Stimulated activated CD4-positive, alpha-beta T cell treated with anti-CD3 and anti-CD28 coated beads, Interleukin-2, amount 100 ng/mL, for 4 hours (primary cell): ENCODE measurements around the gene POLD4.
A peak's percentile ranks its signal among the peaks of the same experiment; 100 is the strongest.
"Not testable (repeated sequence)": the region's sequence is repeated elsewhere in the genome, so short reads cannot be mapped to it uniquely, and the experiment has no call there.

Source experiments
- DNase-seq: peaks from one replicate; pipeline ENCODE4 v3.0.0-alpha.2; 2020; ENCODE audit warnings: low read depth

Gene POLD4

GRCh38 chr11:67352546-67353316 lies 615 bp downstream of the POLD4 start:
- DNase-seq = no peak

GRCh38 chr11:67351275-67352005 lies 1.9 kb downstream of the POLD4 start:
- DNase-seq = peak; percentile 48

DNA sequence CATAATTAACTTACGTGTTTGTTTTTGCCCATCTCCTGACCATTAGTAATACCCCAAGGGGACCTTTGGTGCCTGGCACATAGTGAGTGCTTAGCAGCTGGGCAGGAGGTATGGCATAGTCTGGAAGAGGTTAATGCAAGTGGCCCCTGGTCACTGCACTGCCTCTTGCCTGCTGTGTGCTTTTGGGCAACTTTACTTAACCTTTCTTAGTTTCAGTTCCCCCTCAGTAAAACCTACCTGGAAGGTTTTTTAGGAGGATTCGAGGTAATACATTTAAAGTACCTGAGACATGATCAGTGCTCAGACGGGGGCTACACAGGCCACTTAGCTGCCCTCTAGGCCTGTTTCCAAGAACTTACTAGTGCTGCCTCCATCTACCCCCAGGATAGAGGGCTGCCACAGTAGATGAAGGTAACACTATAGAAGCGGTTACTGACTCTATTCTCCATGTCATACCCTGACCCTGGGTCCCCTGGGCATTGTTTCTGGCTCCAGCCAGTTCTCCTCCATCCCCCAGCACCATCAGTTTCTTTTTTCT lies 3.3 kb downstream of the POLD4 start:
- no peak for DNase-seq

GRCh38 chr11:67349457-67349856 lies 3.9 kb downstream of the POLD4 start:
- DNase-seq = no peak

- DNase-seq = no peak
These were observed 4.3 kb downstream of the POLD4 start for GRCh38 chr11:67349036-67349435.

DNA sequence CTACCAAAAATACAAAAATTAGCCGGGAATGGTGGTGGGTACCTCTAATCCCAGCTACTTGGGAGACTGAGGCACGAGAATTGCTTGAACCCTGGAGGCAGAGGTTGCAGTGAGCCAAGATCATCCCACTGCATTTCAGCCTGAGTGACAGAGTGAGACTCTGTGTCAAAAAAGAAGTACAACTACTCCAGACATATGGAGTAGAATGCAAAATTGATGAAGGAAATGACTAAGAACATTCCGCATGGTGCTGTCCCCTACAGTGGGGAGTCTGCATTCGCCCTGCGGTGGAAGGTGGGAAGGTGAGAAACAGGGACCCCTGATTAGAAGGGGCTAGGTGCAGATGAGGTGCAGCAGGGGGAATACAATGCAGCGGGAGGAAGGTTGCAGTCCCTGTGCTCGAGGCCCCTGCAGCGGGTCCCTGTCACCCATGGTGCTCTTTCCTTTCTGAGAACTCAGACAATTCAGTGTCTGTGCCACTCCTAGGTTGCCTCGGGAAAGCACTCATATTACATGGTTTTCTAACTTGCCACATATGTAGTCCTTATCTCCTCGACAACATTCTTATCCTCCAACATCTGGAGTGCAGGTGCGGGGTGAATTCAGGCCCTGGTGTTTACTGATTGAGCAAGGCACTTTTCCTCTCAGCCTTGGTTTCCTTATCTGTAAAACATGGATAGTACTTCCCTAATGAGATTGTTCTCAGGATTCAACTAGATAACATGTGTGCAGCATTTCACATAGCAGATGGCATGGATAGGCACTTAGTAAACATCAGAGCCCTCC lies 5.2 kb downstream of the POLD4 start:
- no peak for DNase-seq

DNA sequence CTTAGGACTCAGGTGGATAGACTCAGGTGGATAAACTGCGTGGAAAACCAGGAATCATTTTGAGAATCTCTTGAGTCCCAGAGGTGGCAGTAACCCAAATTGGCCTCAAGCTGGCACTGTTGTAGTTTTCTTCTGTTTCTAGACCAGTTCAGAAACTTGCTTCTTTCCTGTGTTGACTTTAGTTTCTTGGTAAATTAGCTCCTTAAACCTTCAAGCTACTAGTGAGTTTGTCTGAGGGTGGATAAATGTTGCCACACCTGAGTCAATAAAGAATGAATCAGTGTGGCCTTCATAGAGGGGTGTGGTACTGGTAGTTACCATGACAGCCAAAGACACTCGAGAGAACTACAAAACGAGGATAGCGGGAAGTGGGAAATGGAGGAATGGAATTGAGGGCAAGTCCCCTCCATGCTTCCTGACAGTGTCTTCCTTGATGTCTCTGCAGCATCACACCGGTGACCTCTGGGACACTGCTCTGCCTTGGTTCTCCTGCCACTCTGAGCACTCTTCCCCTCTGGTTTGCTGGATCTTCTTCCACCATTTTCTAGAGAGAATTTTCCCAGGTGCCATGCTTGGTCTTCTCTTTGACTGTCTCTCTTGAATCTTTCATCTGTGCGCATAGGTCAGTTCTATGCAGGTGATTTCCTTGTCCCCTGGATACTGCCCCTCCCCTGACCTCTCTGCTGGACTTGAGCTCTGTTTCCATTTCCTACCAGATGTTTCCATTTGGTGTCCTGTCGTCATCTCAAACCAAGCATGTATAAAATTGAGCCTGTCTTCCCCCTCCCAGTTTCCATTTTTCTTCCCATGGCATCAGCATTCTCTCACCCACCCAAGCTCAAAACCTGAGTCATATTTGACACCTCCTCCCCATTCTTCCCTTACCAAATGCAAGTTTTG lies 7.2 kb downstream of the POLD4 start:
- DNase-seq = no peak

DNA sequence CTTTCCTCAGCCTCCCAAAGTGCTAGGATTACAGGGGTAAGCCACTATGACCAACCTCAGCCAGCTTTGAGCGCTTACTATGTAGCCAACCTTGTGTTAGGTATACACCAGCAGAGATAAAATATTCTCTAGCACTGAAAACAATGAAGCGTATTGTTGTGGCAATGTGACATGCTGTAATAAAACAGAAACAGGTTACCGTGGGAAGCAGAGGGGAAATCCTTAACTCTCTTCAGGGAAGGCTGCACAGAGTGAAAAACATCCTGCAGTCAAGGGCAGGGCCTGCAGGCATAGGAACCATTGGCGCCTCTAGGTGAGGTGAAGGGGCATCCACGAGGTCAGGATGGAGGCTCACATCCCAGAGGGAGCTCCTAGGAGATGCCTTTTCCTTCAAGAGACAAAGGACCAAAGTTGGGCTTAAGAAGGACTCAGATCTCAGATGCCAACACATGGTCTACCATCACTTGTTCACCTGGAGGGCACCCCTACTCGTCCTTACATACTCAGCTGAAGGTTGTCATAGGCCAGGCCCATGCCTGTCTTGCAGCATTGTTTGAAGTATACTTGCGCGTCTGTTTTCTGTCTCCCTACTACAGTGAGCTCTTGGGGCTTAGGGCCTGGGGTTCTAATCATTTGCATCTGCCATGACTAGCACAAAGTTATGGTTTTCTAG lies 8.0 kb downstream of the POLD4 start:
- no peak for DNase-seq

DNA sequence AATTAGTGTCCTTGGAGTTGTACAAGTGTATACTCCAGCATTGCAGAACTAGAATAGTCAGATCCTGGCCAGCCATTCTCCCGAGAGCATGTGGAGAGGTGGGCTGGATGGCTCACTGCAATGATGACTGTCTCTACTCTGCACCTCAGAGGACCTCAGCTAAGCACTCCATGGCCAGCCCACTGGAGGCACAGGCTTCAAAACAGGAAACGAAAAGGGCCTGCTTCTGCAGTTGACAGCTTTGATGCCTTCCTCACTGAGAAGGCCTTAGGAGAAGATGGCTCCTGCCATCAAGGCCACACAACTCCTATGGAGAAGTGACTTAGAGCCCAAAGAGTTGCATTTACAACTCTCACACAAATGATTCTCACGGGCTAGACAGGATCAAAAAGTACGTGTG lies 9.1 kb downstream of the POLD4 start:
- no peak for DNase-seq

- DNase-seq = no peak
These were observed 16.1 kb downstream of the POLD4 start for GRCh38 chr11:67337257-67337656.

DNA sequence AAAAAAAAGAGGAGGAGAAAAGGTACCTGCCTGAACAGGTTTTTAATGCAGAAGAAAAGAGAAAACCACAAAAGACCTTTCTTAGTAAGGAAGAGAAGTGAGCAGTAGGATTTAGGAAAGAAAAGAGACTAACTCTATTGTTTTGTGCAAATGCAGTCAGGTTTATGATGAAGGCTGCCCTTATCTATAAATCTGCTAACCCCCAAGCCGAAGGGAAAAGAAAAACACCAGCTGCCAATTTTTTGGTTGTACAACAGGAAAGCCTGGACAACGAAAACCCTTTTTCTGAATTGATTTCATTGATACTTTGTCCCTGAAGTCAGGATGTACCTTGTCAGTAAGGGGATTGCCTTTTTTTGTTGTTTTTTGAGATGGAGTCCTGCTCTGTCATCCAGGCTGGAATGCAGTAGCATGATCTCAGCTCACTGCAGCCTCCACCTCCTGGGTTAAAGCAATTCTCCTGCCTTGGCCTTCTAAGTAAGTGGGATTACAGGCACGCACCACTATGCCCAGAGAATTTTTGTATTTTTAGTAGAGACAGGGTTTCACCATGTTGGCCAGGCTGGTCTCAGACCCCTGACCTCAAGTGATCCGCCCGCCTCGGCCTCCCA lies 21.2 kb downstream of the POLD4 start:
- no peak for DNase-seq

- DNase-seq = no peak
These were observed 29.8 kb downstream of the POLD4 start for GRCh38 chr11:67323526-67323925.

GRCh38 chr11:67322049-67322448 lies 31.3 kb downstream of the POLD4 start:
- DNase-seq = no peak

DNA sequence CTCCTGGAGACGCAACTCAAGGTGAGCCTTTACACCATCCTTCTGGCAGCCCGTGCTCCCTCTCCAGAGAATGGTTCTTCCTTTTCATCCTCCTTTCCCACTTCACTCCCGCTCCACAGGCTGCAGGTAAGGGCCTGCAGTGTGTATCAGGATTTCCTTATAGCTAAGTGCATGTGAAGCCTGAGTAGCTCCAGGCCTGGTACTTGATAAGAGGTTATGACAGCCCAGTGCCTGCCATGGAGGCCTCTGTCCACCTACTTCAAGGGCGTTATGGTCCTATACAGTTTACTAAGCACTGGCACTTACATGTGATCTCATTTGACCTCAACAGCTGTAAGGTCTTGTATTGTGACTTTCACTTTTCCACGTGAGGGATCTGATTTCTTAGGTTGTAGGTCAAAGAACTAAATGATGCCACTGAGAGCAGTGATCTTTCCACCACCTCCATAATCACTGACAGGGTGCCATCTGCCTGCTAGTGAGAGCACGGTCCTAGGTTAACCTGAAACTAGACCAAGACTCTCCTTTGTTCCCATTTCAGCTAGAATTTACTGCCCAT lies 32.0 kb downstream of the POLD4 start:
- no peak for DNase-seq

DNA sequence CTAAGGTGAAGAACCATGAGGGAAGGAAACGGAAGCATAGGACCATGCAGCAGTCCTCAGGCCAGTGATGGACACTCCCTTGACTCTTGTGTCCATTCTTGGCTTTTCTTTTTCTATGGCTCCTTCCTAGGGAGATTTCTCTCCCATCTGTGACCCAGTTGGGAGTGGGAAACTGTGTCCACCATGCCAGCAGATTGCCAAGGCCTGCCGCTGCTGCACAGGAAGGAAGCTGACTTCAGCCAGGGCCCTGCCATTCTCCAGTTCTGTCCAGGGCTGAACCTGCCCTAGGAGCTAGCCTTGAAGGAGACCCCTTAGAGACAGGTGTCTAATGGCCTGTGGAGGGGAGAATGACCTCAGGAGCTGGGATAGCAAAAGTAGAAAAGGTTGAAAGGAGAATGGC lies 32.7 kb downstream of the POLD4 start:
- DNase-seq = no peak

- no peak for DNase-seq
These were observed 33.3 kb downstream of the POLD4 start for GRCh38 chr11:67320011-67320410.

GRCh38 chr11:67318876-67319275 lies 34.5 kb downstream of the POLD4 start:
- not testable (repeated sequence) for DNase-seq

DNA sequence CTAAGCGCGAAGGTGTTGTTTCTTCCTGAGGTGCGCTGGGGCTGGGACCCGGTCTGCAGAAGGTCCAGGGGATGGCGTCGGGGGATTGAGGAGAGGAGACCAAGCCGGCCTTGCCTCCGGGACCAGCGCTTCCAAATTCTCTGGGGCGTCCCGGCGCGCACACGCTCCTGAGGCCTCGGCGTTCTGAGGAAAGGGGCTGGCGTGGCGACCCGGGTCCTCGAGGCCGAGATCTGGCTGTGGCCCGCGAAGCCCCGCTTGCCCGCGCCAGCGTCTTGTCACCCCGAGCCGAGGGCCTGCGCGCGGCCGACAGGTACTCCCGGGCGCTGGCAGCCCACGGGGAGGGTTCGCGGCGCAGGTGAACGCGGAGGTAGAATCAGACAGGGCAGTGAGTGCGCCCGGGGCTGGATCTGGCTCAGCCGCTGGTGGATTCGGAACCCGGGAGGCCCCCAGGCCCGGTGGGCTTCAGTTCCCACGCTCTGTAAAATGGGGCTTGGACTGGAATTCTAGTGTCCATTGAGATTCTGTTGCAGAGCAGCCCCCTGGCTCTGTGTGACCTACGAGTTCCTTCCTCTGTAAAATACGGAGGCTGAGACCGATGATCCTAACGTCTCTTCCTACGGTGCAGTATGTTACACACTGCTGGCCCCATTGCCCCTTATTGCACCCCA lies 35.3 kb downstream of the POLD4 start:
- DNase-seq = no peak

DNA sequence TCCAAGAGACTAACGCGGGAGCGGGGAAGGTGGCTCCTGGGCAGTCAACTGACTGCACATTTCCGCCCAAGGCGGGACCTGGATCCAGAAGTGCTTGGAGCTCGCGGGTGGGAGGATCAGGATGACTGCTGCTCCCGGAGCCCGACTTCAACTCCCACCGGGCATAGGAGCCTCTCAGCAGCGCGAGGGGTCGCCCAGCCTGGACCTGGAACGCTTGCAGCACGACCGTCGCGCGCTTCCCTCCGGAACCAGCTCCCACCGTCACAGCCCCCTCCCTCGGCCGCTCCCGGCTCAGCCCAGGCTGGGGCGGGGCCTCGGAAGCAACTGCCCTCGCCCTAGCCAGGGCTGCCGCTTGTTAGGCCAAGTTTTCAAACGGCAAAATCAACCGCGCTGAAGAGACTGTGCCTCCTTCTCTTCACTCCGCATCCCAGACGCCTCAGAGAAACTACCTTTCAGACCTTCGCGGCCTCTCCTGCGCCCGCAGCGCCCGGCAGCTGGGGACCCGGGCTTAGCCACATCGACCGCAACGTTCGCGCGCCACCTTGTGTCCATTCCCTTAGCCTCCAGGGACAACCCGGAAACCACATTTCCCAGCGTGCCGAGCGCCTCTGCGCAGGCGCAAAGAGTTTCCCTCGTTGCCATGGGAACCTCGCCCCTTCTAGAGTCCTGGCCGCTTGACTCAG lies 36.0 kb downstream of the POLD4 start:
- DNase-seq = peak; percentile 98
